OCI-LY7 (cell line): ENCODE results near the gene U2SURP. TPM values are rescaled to one million over a fixed set of nuclear protein-coding genes. Genes with fewer than 3 reads are reported as not detected.

ENCODE experiments used
- BruUV-seq: library from RNA; stranded (reverse); fragments of 400-500 nt; replicated peaks from 2 replicates; lab custom pipeline; 2021; lab: Mats Ljungman, UMichigan
- CTCF ChIA-PET: fragments of 300-600 bp; sonication (Branson Sonifier 250); formaldehyde crosslinking; loops from one replicate; lab custom pipeline; 2022; ENCODE audit warnings: antibody characterized with exemption; ENCODE audit not compliant: unreplicated experiment; lab: Charles Lee
- POLR2A ChIA-PET: fragments of 300-600 bp; sonication (Branson Sonifier 250); formaldehyde crosslinking; loops from one replicate; lab custom pipeline; 2022; ENCODE audit warnings: antibody characterized with exemption; lab: Charles Lee
- DNase-seq: peaks from one replicate; pipeline ENCODE4 v3.0.0-alpha.2; 2015; ENCODE audit warnings: low spot score
- H2AFZ ChIP-seq: fragments of 200-600 bp; sonication (generic), shearing (Covaris generic); 2 replicates; pipeline ENCODE4 v1.6.1; 2014; ENCODE audit warnings: mild to moderate bottlenecking, antibody characterized with exemption, low read length, moderate library complexity
- H3K27ac ChIP-seq: fragments of 200-600 bp; sonication (generic); 2 replicates; pipeline ENCODE4 v1.5.1; 2014; ENCODE audit warnings: mixed run types, low read depth, mild to moderate bottlenecking, moderate library complexity, low read length, inconsistent platforms; ENCODE audit not compliant: poor library complexity, severe bottlenecking
- H3K36me3 ChIP-seq: fragments of 200-600 bp; sonication (generic); 2 replicates; pipeline ENCODE4 v1.6.1; 2014; ENCODE audit warnings: mild to moderate bottlenecking, antibody characterized with exemption, low read length, moderate library complexity, mixed read lengths; ENCODE audit not compliant: insufficient read depth
- H3K4me1 ChIP-seq: fragments of 200-600 bp; sonication (generic); 2 replicates; pipeline ENCODE4 v1.5.1; 2014; ENCODE audit warnings: mild to moderate bottlenecking, low read length; ENCODE audit not compliant: insufficient read depth, poor library complexity, severe bottlenecking
- H3K4me2 ChIP-seq: fragments of 200-600 bp; sonication (generic); 2 replicates; pipeline ENCODE4 v1.6.1; 2014; ENCODE audit warnings: mild to moderate bottlenecking, low read length
- H3K4me3 ChIP-seq: fragments of 200-600 bp; sonication (generic); 2 replicates; pipeline ENCODE4 v1.5.1; 2014; ENCODE audit warnings: mild to moderate bottlenecking, low read depth, low read length; ENCODE audit not compliant: poor library complexity, severe bottlenecking
- H3K79me2 ChIP-seq: fragments of 200-600 bp; sonication (generic); 2 replicates; pipeline ENCODE4 v1.6.1; 2016; ENCODE audit warnings: low read depth, mild to moderate bottlenecking, low read length, moderate library complexity, mixed read lengths; ENCODE audit not compliant: insufficient read depth
- H3K9me2 ChIP-seq: fragments of 200-600 bp; sonication (generic); 2 replicates; pipeline ENCODE4 v1.6.1; 2016; ENCODE audit warnings: mild to moderate bottlenecking, low read length, mixed read lengths; ENCODE audit not compliant: insufficient read depth
- H3K9me3 ChIP-seq: fragments of 200-600 bp; sonication (generic); 2 replicates; pipeline ENCODE4 v1.6.1; 2014; ENCODE audit warnings: mild to moderate bottlenecking, mixed run types, low read length, mixed read lengths
- H4K20me1 ChIP-seq: fragments of 200-600 bp; sonication (generic); 2 replicates; pipeline ENCODE4 v1.6.1; 2014; ENCODE audit warnings: mild to moderate bottlenecking, antibody characterized with exemption, low read length, moderate library complexity, mixed read lengths; ENCODE audit not compliant: insufficient read depth
- EZH2phosphoT487 ChIP-seq: fragments of 200-600 bp; sonication (generic); IDR thresholded peaks from 2 replicates; pipeline ENCODE4 v1.6.1; 2018; ENCODE audit warnings: low read depth, borderline replicate concordance, mild to moderate bottlenecking, mixed run types, antibody characterized with exemption, low read length, moderate library complexity, mixed read lengths
- intact Hi-C: fragments of 100-400 bp; cut with micrococcal nuclease; formaldehyde crosslinking; loops from one replicate; pipeline ENCODE4 v1.10.0; 2022; ENCODE audit not compliant: unreplicated experiment
- total RNA-seq, 2 experiments: library from RNA; depleted of rRNA in 1 of 2; stranded (reverse); fragments of >200 nt in 1 of 2; shearing (Covaris generic) in 1 of 2; gene quantifications; 2 replicates each; pipeline ENCODE4 v1.2.3, GENCODE V29; 2014 to 2022
- TF ChIP-seq, protein P1 (sequence below): fragments of 200-600 bp; sonication (generic); conservative IDR thresholded peaks from 2 replicates; pipeline ENCODE4 v1.5.1; 2014; ENCODE audit warnings: mild to moderate bottlenecking, antibody characterized with exemption, low read length, moderate library complexity, mixed read lengths

The U2SURP gene
- total RNA-seq, 2 experiments from 2014 or later: 108 to 185 TPM

- peak overlapping the region; percentile 100 for H3K4me3 ChIP-seq
- intact Hi-C loops: loop anchor here (2.0 to 10.0 kb wide), 4 partner anchors 421 to 975 kb away; partner anchors contain the start of genes ATR, DIPK2A and SLC9A9
- H3K9me2 ChIP-seq: no peaks in the 10 kb centered on the region
- H3K4me1 ChIP-seq: peaks cover 15% of the 10 kb centered on the region
- no peak for DNase-seq
- H3K4me2 ChIP-seq: peak overlapping the region; percentile 77
- no TSS peak for BruUV-seq
- H4K20me1 ChIP-seq: peaks cover 14% of the 10 kb centered on the region
- no peaks in the 10 kb centered on the region for H3K9me3 ChIP-seq
- no peak for TF ChIP-seq EZH2phosphoT487
- TF ChIP-seq, protein P1, sequence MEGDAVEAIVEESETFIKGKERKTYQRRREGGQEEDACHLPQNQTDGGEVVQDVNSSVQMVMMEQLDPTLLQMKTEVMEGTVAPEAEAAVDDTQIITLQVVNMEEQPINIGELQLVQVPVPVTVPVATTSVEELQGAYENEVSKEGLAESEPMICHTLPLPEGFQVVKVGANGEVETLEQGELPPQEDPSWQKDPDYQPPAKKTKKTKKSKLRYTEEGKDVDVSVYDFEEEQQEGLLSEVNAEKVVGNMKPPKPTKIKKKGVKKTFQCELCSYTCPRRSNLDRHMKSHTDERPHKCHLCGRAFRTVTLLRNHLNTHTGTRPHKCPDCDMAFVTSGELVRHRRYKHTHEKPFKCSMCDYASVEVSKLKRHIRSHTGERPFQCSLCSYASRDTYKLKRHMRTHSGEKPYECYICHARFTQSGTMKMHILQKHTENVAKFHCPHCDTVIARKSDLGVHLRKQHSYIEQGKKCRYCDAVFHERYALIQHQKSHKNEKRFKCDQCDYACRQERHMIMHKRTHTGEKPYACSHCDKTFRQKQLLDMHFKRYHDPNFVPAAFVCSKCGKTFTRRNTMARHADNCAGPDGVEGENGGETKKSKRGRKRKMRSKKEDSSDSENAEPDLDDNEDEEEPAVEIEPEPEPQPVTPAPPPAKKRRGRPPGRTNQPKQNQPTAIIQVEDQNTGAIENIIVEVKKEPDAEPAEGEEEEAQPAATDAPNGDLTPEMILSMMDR: no peak
- H3K79me2 ChIP-seq: peaks cover 42% of the 10 kb centered on the region
- CTCF ChIA-PET: no interaction called here
- POLR2A ChIA-PET: interaction anchor here (0.6 to 0.7 kb wide), 2 partner anchors 272 to 849 kb away, joined by 3 read pairs; no protein-coding TSS in a partner anchor
- H3K36me3 ChIP-seq: 0 out of 2 replicates have a peak, but pooled peaks cover under 1% of the 10 kb centered on the region
- no peak overlapping the region for H2AFZ ChIP-seq
- H3K27ac ChIP-seq: no peak overlapping the region
These were observed 1.5 kb upstream of the U2SURP start for GRCh38 chr3:142999881-143000280.

- intact Hi-C loops: loop anchor here (2.0 to 10.0 kb wide), 4 partner anchors 422 to 976 kb away; partner anchors contain the start of genes ATR, DIPK2A and SLC9A9
- TF ChIP-seq, protein P1: no peak
- no peak for TF ChIP-seq EZH2phosphoT487
- Histone ChIP-seq H3K9me2 (no peaks in the 10 kb centered on the region), H3K4me3 (peak overlapping the region; percentile 100), H3K4me1 (peaks cover 21% of the 10 kb centered on the region), H3K9me3 (no peaks in the 10 kb centered on the region), H2AFZ (peak overlapping the region; percentile 91), H3K36me3 (peaks cover 7% of the 10 kb centered on the region; the same call in 1 of the 2 replicates), H4K20me1 (peaks cover 21% of the 10 kb centered on the region), H3K4me2 (peak overlapping the region; percentile 77), H3K27ac (peak overlapping the region; percentile 82), H3K79me2 (peaks cover 49% of the 10 kb centered on the region)
- DNase-seq: no peak
- CTCF ChIA-PET: interaction anchor here (0.6 kb wide), 1 partner anchor 1619 kb away, joined by 14 read pairs; no protein-coding TSS in a partner anchor
- BruUV-seq: no TSS peak
- POLR2A ChIA-PET: interaction anchor here (0.5 to 3.3 kb wide), 19 partner anchors 9 to 1106 kb away, joined by 3 to 37 read pairs (median 4); partner anchors contain the start of genes ATR and DIPK2A
These were observed 842 bp upstream of the U2SURP start for GRCh38 chr3:143000528-143000927.

GRCh38 chr3:143001034-143001368, 369 bp upstream of the U2SURP start:
- DNase-seq: peak; percentile 80
- peaks cover 25% of the 10 kb centered on the region for H4K20me1 ChIP-seq
- BruUV-seq: TSS peak; percentile 98
- H3K9me3 ChIP-seq: no peaks in the 10 kb centered on the region
- H3K4me1 ChIP-seq: peaks cover 25% of the 10 kb centered on the region
- no peaks in the 10 kb centered on the region for H3K9me2 ChIP-seq
- peak overlapping the region; percentile 91 for H2AFZ ChIP-seq
- intact Hi-C loops: loop anchor here (2.0 to 10.0 kb wide), 4 partner anchors 422 to 976 kb away; partner anchors contain the start of genes ATR, DIPK2A and SLC9A9
- peaks cover 12% of the 10 kb centered on the region; the same call in 1 of the 2 replicates for H3K36me3 ChIP-seq
- CTCF ChIA-PET: interaction anchor here (0.5 to 0.6 kb wide), 2 partner anchors 18 to 1619 kb away, joined by 3 to 14 read pairs; no protein-coding TSS in a partner anchor
- H3K27ac ChIP-seq: peak overlapping the region; percentile 82
- POLR2A ChIA-PET: interaction anchor here (0.5 to 3.3 kb wide), 21 partner anchors 9 to 1177 kb away, joined by 3 to 37 read pairs (median 4); partner anchors contain the start of genes ATR and DIPK2A
- H3K79me2 ChIP-seq: peaks cover 53% of the 10 kb centered on the region
- peak overlapping the region; percentile 77 for H3K4me2 ChIP-seq
- TF ChIP-seq, protein P1: no peak
- TF ChIP-seq EZH2phosphoT487: no peak
- peak overlapping the region; percentile 100 for H3K4me3 ChIP-seq
